Psoas muscle (tissue), 8 donors: ENCODE results near the gene RUNX3. TPM values are rescaled to one million over a fixed set of nuclear protein-coding genes. Genes with fewer than 3 reads are reported as not detected.

Experiments used
- ATAC-seq, 4 donors: fragments of 200-7000 bp; cut with Tn5 transposase; one replicate each; pipeline ENCODE4 v1.9.1; 2020; ENCODE audit warnings: moderate library complexity in 3 of 4, mild to moderate bottlenecking in 2 of 4
- DNase-seq, 2 donors: peaks; one replicate each; pipeline ENCODE4 v3.0.0-alpha.2; 2020
- H3K27ac ChIP-seq: fragments of 200-600 bp; one replicate; pipeline ENCODE4 v1.8.0; 2022
- H3K27me3 ChIP-seq, 3 donors: fragments of 200-600 bp in 1 of 3; one replicate each; pipeline versions ENCODE4 v1.6.1 to v1.8.0; 2013 to 2022; ENCODE audit warnings: low read length in 2 of 3, mild to moderate bottlenecking in 2 of 3, moderate library complexity in 1 of 3; ENCODE audit not compliant: insufficient read depth in 3 of 3
- H3K36me3 ChIP-seq, 2 donors: fragments of 200-600 bp in 1 of 2; one replicate each; pipeline versions ENCODE4 v1.6.1 to v1.8.0; 2013 to 2022; ENCODE audit warnings: low read depth in 1 of 2, mild to moderate bottlenecking in 1 of 2, moderate library complexity in 1 of 2; ENCODE audit not compliant: insufficient read depth in 1 of 2
- H3K4me1 ChIP-seq: fragments of 200-600 bp; one replicate; pipeline ENCODE4 v1.8.0; 2022
- H3K4me3 ChIP-seq: fragments of 200-600 bp; one replicate; pipeline ENCODE4 v1.8.0; 2022; ENCODE audit warnings: mild to moderate bottlenecking
- H3K9me3 ChIP-seq: fragments of 200-600 bp; one replicate; pipeline ENCODE4 v1.8.0; 2022
- WGBS, 3 donors: extraction: QIAGEN DNeasy Blood & Tissue Kit; methylation state at CpG; one replicate each; pipeline versions ENCODE4 v1.1.6 to v1.1.7; 2013; 5-methylcytosine and 5-hydroxymethylcytosine counted together
- intact Hi-C, 2 donors: fragments of 100-400 bp; cut with DNase I; formaldehyde crosslinking; loops; one replicate each; pipeline versions ENCODE4 v1.11.0 to v1.14.2; 2022
- polyA plus RNA-seq, 3 donors: library from polyadenylated mRNA; stranded (reverse); fragments of 200-250 nt; gene quantifications; one replicate each; pipeline ENCODE4 v1.2.3, GENCODE V29; 2013
- total RNA-seq, 4 donors: library from RNA; stranded (reverse); fragmentation: NEBNext Ultra II Directional in 2 of 4; extraction: Animal tissue kit (Norgen Biotek cat#: 25700) in 2 of 4; gene quantifications; one replicate each; pipeline versions ENCODE4 v1.2.1 to v1.2.4, GENCODE V29; 2021 to 2023
- TF ChIP-seq, protein P1 (sequence below): fragments of 200-600 bp; IDR thresholded peaks from one replicate; pipeline ENCODE4 v1.8.0; 2022; ENCODE audit warnings: antibody characterized with exemption
- donor health status: healthy with polysubstance abuse.
- donor health status: DM: no; HTN: no; CAD: no; lungs with moderate emphysema.
- donor health status: Bipolar disorder and iron deficiency.
- donor health status: healthy.
- donor health status: DM: yes; HTN: yes; CAD: no.
- donor health status: DM: no; HTN: no; CAD: no.
- donor health status: DM: no; HTN: no; CAD: no.
- donor health status: DM: yes; HTN: yes; CAD: no.

RUNX3 gene
- total and polyA plus RNA-seq, 7 donors, result 0.16 to 0.59 (median 0.28) TPM

DNA sequence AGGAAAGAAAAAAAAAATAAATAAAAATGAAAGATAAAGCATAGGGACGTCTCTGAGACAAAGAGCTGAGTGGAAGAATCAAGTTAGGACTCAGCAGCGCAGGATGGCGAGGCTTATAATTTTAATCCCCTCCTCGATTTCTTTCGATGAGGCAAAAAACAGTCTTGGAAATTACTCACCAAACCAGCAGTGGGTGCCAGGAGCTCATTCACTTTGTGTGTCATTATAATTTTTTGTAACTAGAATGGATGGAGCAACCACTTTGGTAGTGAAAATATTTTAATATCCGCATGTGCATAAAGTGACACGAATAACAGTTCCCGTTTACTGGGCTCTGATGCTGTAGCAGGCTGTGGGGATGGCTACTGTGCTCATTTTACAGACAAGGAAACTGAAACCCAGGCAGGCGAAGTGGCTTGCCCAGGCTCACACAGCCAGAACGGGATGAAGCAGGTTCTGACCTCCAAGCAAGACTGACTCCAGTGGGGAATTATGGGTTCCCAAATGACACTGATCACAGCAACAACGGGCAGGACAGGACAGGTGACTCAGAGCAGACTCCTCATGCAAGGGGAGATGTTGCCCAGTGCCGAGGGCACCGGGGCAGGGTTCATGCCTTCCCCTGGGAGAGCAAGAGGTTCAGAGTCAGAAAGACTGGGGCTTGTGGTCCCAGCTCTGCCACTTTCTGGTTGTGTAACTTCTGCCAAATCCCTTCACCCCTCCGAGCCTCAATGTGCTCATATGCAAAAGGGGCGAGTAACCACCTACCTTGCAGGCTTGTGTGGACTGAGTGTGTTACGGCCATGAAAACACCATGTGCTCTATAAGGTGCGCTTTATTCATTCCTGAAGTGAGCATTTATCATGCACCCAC, 63.6 kb downstream of the RUNX3 start:
- intact Hi-C loops, result no loop called here
- no peaks in the 10 kb centered on the region for H3K4me1 ChIP-seq
- TF ChIP-seq, protein P1, sequence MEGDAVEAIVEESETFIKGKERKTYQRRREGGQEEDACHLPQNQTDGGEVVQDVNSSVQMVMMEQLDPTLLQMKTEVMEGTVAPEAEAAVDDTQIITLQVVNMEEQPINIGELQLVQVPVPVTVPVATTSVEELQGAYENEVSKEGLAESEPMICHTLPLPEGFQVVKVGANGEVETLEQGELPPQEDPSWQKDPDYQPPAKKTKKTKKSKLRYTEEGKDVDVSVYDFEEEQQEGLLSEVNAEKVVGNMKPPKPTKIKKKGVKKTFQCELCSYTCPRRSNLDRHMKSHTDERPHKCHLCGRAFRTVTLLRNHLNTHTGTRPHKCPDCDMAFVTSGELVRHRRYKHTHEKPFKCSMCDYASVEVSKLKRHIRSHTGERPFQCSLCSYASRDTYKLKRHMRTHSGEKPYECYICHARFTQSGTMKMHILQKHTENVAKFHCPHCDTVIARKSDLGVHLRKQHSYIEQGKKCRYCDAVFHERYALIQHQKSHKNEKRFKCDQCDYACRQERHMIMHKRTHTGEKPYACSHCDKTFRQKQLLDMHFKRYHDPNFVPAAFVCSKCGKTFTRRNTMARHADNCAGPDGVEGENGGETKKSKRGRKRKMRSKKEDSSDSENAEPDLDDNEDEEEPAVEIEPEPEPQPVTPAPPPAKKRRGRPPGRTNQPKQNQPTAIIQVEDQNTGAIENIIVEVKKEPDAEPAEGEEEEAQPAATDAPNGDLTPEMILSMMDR, result no peak
- ATAC-seq, result no peak
- no peak for DNase-seq
- WGBS, 3 donors, result 71% methylated on average over 17 of the region's 17 CpGs
- H3K4me3 ChIP-seq, result no peak overlapping the region
- no peaks in the 10 kb centered on the region for H3K36me3 ChIP-seq
- peaks cover 0 to 39% (median 6%) of the 10 kb centered on the region in 3 donors for H3K27me3 ChIP-seq
- H3K27ac ChIP-seq, result no peak overlapping the region
- no peaks in the 10 kb centered on the region for H3K9me3 ChIP-seq

- no peak for ATAC-seq
- TF ChIP-seq, protein P1, result no peak
- Histone ChIP-seq H3K4me1 (no peaks in the 10 kb centered on the region), H3K9me3 (no peaks in the 10 kb centered on the region), H3K27ac (no peak overlapping the region), H3K36me3 (no peaks in the 10 kb centered on the region), H3K27me3 (peaks cover 0 to 46% (median 6%) of the 10 kb centered on the region in 3 donors), H3K4me3 (no peak overlapping the region)
- DNase-seq, result no peak
- WGBS, 3 donors, result 79 to 89% (median 84%) methylated on average over 3 of the region's 3 CpGs
- intact Hi-C loops, result no loop called here
Measured at GRCh38 chr1:24865587-24865986, 64.5 kb downstream of the RUNX3 start.

GRCh38 chr1:24865168-24865567, 64.9 kb downstream of the RUNX3 start:
- Histone ChIP-seq H3K27me3 (peaks cover 0 to 45% (median 5%) of the 10 kb centered on the region in 3 donors), H3K4me1 (no peaks in the 10 kb centered on the region), H3K9me3 (no peaks in the 10 kb centered on the region), H3K27ac (no peak overlapping the region), H3K4me3 (no peak overlapping the region), H3K36me3 (no peaks in the 10 kb centered on the region)
- intact Hi-C loops, result no loop called here
- ATAC-seq (no peak), DNase-seq (no peak)
- TF ChIP-seq, protein P1, result no peak
- WGBS, 3 donors, result 76 to 78% (median 77%) methylated on average over 7 of the region's 7 CpGs

- WGBS, 3 donors, result 25 to 37% (median 31%) methylated on average over 8 of the region's 8 CpGs
- no peaks in the 10 kb centered on the region for H3K4me1 ChIP-seq
- DNase-seq (no peak), ATAC-seq (no peak)
- H3K9me3 ChIP-seq, result no peaks in the 10 kb centered on the region
- H3K36me3 ChIP-seq, result no peaks in the 10 kb centered on the region
- H3K4me3 ChIP-seq, result no peak overlapping the region
- TF ChIP-seq, protein P1, result no peak
- no peak overlapping the region for H3K27ac ChIP-seq
- intact Hi-C loops, result no loop called here
- peaks cover 0 to 42% (median 5%) of the 10 kb centered on the region in 3 donors for H3K27me3 ChIP-seq
Measured at GRCh38 chr1:24864370-24864777, 65.7 kb downstream of the RUNX3 start.
